MCF 10A (cell line): Measurements from ENCODE around the gene CIB2. TPM values are rescaled to one million over a fixed set of nuclear protein-coding genes. Genes with fewer than 3 reads are reported as not detected.

Experiments
- BruUV-seq: library from RNA; stranded (reverse); fragments of 400-500 nt; replicated peaks from 2 replicates; lab custom pipeline; 2021; lab: Mats Ljungman, UMichigan
- CTCF ChIA-PET: fragments of 300-600 bp; sonication (Branson Sonifier 250); formaldehyde crosslinking; extraction: SDS; loops from one replicate; lab custom pipeline; 2021; ENCODE audit warnings: antibody characterized with exemption, inconsistent platforms; lab: Yijun Ruan, JAX
- POLR2A ChIA-PET: fragments of 300-600, 350-650 bp; sonication (Branson Sonifier 250); formaldehyde crosslinking; extraction: SDS; loops from one replicate; lab custom pipeline; 2020; ENCODE audit warnings: antibody characterized with exemption, inconsistent platforms; lab: Yijun Ruan, JAX
- DNase-seq: peaks from one replicate; pipeline ENCODE4 v3.0.0-alpha.2; 2018; ENCODE audit not compliant: unreplicated experiment
- H3K27ac Mint-ChIP-seq: one replicate; pipeline ENCODE4 v1.8.0; 2022; ENCODE audit warnings: mild to moderate bottlenecking, low read depth, mixed read lengths; ENCODE audit not compliant: unreplicated experiment
- H3K27me3 Mint-ChIP-seq: one replicate; pipeline ENCODE4 v1.8.0; 2022; ENCODE audit warnings: mixed read lengths; ENCODE audit not compliant: insufficient read depth, unreplicated experiment
- H3K36me3 Mint-ChIP-seq: one replicate; pipeline ENCODE4 v1.8.0; 2022; ENCODE audit warnings: mild to moderate bottlenecking, moderate library complexity, mixed read lengths; ENCODE audit not compliant: insufficient read depth, unreplicated experiment
- H3K4me1 Mint-ChIP-seq: one replicate; pipeline ENCODE4 v1.8.0; 2022; ENCODE audit warnings: mixed read lengths; ENCODE audit not compliant: insufficient read depth, unreplicated experiment
- H3K4me3 Mint-ChIP-seq: one replicate; pipeline ENCODE4 v1.8.0; 2022; ENCODE audit warnings: mild to moderate bottlenecking, moderate library complexity, mixed read lengths; ENCODE audit not compliant: unreplicated experiment
- H3K9me3 Mint-ChIP-seq: one replicate; pipeline ENCODE4 v1.8.0; 2022; ENCODE audit warnings: mixed read lengths; ENCODE audit not compliant: unreplicated experiment
- CTCF ChIP-seq: fragments of 200-600 bp; IDR thresholded peaks from one replicate; pipeline ENCODE4 v1.8.0; 2022; ENCODE audit warnings: antibody characterized with exemption, mild to moderate bottlenecking; ENCODE audit not compliant: unreplicated experiment
- intact Hi-C: fragments of 100-400 bp; cut with micrococcal nuclease; formaldehyde crosslinking; loops from 2 replicates; pipeline ENCODE4 v1.14.1; 2022
- total RNA-seq: library from RNA; stranded (reverse); gene quantifications from 2 replicates; pipeline ENCODE4 v1.2.3, GENCODE V29; 2022

The CIB2 gene
- total RNA-seq, 1 experiment from 2014 or later: 0.30 TPM

DNA sequence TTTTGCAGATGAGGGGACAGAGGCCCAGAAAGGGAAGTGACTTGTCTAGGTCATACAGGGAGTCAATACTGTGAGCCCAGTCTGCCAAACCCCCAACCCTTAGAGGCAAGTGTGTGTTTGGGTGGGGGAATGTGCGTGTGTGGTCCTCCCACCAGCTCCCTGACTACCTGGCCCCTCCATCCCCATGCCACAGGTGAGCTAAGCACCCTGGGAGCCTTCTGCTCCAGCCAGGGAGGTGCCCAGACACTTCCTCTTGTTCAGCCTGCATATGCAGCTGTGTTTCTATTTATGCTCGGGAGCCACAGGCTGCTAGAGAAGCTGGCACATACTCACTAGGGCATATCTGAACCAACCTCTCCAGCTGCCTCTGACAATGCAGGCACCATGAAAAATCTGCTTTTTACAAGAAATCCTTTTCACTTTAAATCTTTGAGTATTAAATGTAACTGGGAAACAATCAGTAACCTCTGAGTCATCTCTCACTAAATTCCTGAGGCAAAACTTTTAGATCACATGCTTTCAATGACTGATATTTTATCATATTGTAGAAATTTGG, 74.5 kb downstream of the CIB2 start:
- H3K27me3 Mint-ChIP-seq: no peaks in the 10 kb centered on the region
- H3K4me1 Mint-ChIP-seq: peaks cover 32% of the 10 kb centered on the region
- no peak overlapping the region for H3K4me3 Mint-ChIP-seq
- BruUV-seq: no TSS peak
- no peak for DNase-seq
- H3K9me3 Mint-ChIP-seq: no peaks in the 10 kb centered on the region
- H3K36me3 Mint-ChIP-seq: peaks cover 18% of the 10 kb centered on the region
- ChIA-PET CTCF (interaction anchor here (0.6 to 1.6 kb wide), 5 partner anchors 10 to 352 kb away, joined by 3 to 7 read pairs (median 4); no protein-coding TSS in a partner anchor), POLR2A (interaction anchor here (1.0 to 2.7 kb wide), 6 partner anchors 11 to 98 kb away, joined by 3 to 14 read pairs (median 8); no protein-coding TSS in a partner anchor)
- no peak for TF ChIP-seq CTCF
- H3K27ac Mint-ChIP-seq: peak overlapping the region; percentile 95
- intact Hi-C loops: no loop called here

GRCh38 chr15:78055919-78056713, 75.1 kb downstream of the CIB2 start:
- no peak for TF ChIP-seq CTCF
- peak; percentile 44 for DNase-seq
- Mint-ChIP-seq H3K4me1 (peaks cover 32% of the 10 kb centered on the region), H3K27me3 (no peaks in the 10 kb centered on the region), H3K4me3 (peak overlapping the region; percentile 9), H3K9me3 (no peaks in the 10 kb centered on the region), H3K27ac (peak overlapping the region; percentile 95), H3K36me3 (peaks cover 18% of the 10 kb centered on the region)
- POLR2A ChIA-PET: interaction anchor here (0.9 to 2.7 kb wide), 8 partner anchors 10 to 99 kb away, joined by 3 to 14 read pairs (median 6); no protein-coding TSS in a partner anchor
- intact Hi-C loops: no loop called here
- no TSS peak for BruUV-seq
- CTCF ChIA-PET: interaction anchor here (0.6 to 1.6 kb wide), 6 partner anchors 9 to 352 kb away, joined by 3 to 7 read pairs (median 4); no protein-coding TSS in a partner anchor

DNA sequence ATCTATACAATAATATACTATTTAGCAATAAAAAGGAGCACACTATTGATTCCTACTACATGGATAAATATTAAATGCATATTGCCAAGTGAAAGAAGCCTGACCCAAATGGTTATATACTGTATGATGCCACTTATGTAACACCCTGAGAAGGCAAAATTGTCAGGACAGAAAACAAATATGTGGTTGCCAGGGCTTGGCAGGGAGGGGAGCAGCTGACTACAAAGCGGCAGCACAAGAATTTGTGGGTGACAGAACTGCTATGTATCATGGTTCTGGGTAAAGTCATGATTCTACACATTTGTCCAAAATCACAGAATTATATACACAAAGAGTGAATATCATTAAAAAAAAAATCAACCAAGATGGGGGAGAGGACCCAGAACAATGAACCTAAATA, 76.3 kb downstream of the CIB2 start:
- BruUV-seq: no TSS peak

More for the DNA sequence above, 76.3 kb downstream of the CIB2 start:
- no peaks in the 10 kb centered on the region for H3K27me3 Mint-ChIP-seq
- H3K36me3 Mint-ChIP-seq: peaks cover 18% of the 10 kb centered on the region
- no peak for DNase-seq
- ChIA-PET POLR2A (interaction anchor here (0.9 to 2.7 kb wide), 4 partner anchors 11 to 42 kb away, joined by 3 to 14 read pairs (median 5); no protein-coding TSS in a partner anchor), CTCF (interaction anchor here (0.6 kb wide), 1 partner anchor 54 kb away, joined by 3 read pairs; no protein-coding TSS in a partner anchor)
- no peak overlapping the region for H3K4me3 Mint-ChIP-seq
- TF ChIP-seq CTCF: no peak
- H3K27ac Mint-ChIP-seq: no peak overlapping the region
- no peaks in the 10 kb centered on the region for H3K9me3 Mint-ChIP-seq
- intact Hi-C loops: no loop called here
- H3K4me1 Mint-ChIP-seq: peaks cover 32% of the 10 kb centered on the region

Other genes starting within 250 kb of the CIB2 start
- 21.2 and 21.6 TPM in 2 replicates for gene TBC1D2B, start 53.7 kb downstream of the CIB2 start, total RNA-seq
- not detected in 2 replicates for gene SH2D7, start 38.9 kb downstream of the CIB2 start, total RNA-seq
- gene IDH3A, start 17.9 kb upstream of the CIB2 start, total RNA-seq: 100.0 and 106 TPM in 2 replicates
- not detected in 2 replicates for gene ACSBG1, start 103.1 kb upstream of the CIB2 start, total RNA-seq
- not detected in 2 replicates for gene DNAJA4, start 133.1 kb upstream of the CIB2 start, total RNA-seq
- 54.3 and 56.2 TPM in 2 replicates for gene SKIC8, start 168.2 kb upstream of the CIB2 start, total RNA-seq
- gene CRABP1, start 208.9 kb upstream of the CIB2 start, total RNA-seq: not detected in 2 replicates